ENCODE data around the gene IDE. TPM values are rescaled to one million over a fixed set of nuclear protein-coding genes. Genes with fewer than 3 reads are reported as not detected.

Gene IDE
- total RNA-seq, 4 donors from 2014 or later = 107 to 300 (median 185) TPM

DNA sequence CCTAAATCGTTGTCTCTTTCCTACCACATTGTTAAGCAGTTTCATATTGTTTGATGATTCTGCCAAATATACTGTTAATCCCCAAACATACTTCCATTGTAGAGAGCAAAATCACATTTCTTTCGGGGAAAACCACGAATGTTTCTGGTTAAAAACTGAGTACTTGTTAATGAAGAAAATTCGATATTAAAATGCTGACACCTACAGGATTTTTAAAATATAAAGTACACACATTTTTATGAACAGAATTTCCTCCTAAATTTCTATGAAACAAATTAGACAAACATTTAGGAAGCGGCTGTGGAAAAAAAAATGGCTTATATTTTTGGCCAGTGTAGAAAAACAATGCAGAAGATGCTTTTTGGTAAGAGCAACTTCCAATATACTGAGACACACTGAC is 68.8 kb downstream of the IDE start:
- no peak for TF ChIP-seq POLR2AphosphoS5 (IDR thresholded peaks at IDR 0.05)
- TF ChIP-seq, protein P1, sequence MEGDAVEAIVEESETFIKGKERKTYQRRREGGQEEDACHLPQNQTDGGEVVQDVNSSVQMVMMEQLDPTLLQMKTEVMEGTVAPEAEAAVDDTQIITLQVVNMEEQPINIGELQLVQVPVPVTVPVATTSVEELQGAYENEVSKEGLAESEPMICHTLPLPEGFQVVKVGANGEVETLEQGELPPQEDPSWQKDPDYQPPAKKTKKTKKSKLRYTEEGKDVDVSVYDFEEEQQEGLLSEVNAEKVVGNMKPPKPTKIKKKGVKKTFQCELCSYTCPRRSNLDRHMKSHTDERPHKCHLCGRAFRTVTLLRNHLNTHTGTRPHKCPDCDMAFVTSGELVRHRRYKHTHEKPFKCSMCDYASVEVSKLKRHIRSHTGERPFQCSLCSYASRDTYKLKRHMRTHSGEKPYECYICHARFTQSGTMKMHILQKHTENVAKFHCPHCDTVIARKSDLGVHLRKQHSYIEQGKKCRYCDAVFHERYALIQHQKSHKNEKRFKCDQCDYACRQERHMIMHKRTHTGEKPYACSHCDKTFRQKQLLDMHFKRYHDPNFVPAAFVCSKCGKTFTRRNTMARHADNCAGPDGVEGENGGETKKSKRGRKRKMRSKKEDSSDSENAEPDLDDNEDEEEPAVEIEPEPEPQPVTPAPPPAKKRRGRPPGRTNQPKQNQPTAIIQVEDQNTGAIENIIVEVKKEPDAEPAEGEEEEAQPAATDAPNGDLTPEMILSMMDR (IDR thresholded peaks at IDR 0.05) = no peak
- no peak for TF ChIP-seq POLR2A (IDR thresholded peaks at IDR 0.05)
- no peak for TF ChIP-seq EP300 (IDR thresholded peaks at IDR 0.05)
- no peak overlapping the region for H3K4me3 ChIP-seq
- DNase-seq (ENCODE audit: low spot score in 2 of 2) = no peak
- WGBS = 79% methylated on average over 5 of the region's 5 CpGs
- H3K36me3 ChIP-seq = peaks cover 65% of the 10 kb centered on the region
- no peaks in the 10 kb centered on the region for H3K27me3 ChIP-seq
- no peak overlapping the region for H3K27ac ChIP-seq
- no peaks in the 10 kb centered on the region for H3K9me3 ChIP-seq
- H3K4me1 ChIP-seq = no peaks in the 10 kb centered on the region

- Histone ChIP-seq H3K9me3 (no peaks in the 10 kb centered on the region), H3K4me1 (no peaks in the 10 kb centered on the region), H3K36me3 (peaks cover 70% of the 10 kb centered on the region), H3K27ac (no peak overlapping the region), H3K4me3 (no peak overlapping the region), H3K27me3 (no peaks in the 10 kb centered on the region)
- no peak for DNase-seq (ENCODE audit: low spot score in 2 of 2)
- TF ChIP-seq EP300 (IDR thresholded peaks at IDR 0.05) = no peak
- 90% methylated on average over 5 of the region's 5 CpGs for WGBS
These were observed 71.5 kb downstream of the IDE start for GRCh38 chr10:92502296-92502808.

GRCh38 chr10:92493362-92493761 is 80.5 kb downstream of the IDE start:
- WGBS = 93% methylated on average over 1 of the region's 1 CpG

DNA sequence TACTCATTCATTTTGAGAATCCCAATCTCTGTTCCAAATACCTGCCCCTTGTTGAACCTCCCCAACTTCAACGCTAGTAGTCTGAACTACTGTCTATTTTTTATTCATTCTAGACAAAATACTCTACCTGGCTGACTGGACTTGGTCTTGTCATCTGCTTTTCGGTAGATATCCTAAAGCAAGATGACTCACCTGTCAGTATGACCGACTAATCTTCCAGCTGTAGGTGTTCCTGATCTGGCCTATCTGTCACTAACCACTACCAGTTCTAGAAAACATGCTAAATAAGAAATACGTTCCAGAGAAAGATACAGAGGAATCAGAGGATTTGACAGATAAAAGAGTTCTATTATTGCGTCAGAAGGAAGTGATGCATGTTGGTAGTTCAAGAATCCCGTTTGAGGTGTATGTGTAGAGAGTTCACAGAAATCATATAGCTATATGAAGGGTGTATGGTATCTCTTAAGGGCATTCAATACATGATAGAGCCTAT is 81.1 kb downstream of the IDE start:
- Histone ChIP-seq H3K36me3 (peaks cover 61% of the 10 kb centered on the region), H3K4me3 (no peak overlapping the region), H3K4me1 (no peaks in the 10 kb centered on the region), H3K27me3 (no peaks in the 10 kb centered on the region), H3K27ac (no peak overlapping the region), H3K9me3 (no peaks in the 10 kb centered on the region)
- no peak for DNase-seq (ENCODE audit: low spot score in 2 of 2)
- WGBS = 88% methylated on average over 6 of the region's 6 CpGs
- TF ChIP-seq EP300 (IDR thresholded peaks at IDR 0.05) (no peak), POLR2AphosphoS5 (IDR thresholded peaks at IDR 0.05) (no peak), POLR2A (IDR thresholded peaks at IDR 0.05) (no peak)
- TF ChIP-seq, protein P1 (IDR thresholded peaks at IDR 0.05) = no peak

More at GRCh38 chr10:92493362-92493761, 80.5 kb downstream of the IDE start:
- no peak overlapping the region for H3K4me3 ChIP-seq
- peaks cover 61% of the 10 kb centered on the region for H3K36me3 ChIP-seq
- no peak overlapping the region for H3K27ac ChIP-seq
- no peaks in the 10 kb centered on the region for H3K27me3 ChIP-seq
- TF ChIP-seq POLR2A (IDR thresholded peaks at IDR 0.05) (no peak), EP300 (IDR thresholded peaks at IDR 0.05) (no peak), POLR2AphosphoS5 (IDR thresholded peaks at IDR 0.05) (no peak)
- TF ChIP-seq, protein P1 (IDR thresholded peaks at IDR 0.05) = no peak
- H3K9me3 ChIP-seq = no peaks in the 10 kb centered on the region
- DNase-seq (ENCODE audit: low spot score in 2 of 2) = no peak
- H3K4me1 ChIP-seq = no peaks in the 10 kb centered on the region

DNA sequence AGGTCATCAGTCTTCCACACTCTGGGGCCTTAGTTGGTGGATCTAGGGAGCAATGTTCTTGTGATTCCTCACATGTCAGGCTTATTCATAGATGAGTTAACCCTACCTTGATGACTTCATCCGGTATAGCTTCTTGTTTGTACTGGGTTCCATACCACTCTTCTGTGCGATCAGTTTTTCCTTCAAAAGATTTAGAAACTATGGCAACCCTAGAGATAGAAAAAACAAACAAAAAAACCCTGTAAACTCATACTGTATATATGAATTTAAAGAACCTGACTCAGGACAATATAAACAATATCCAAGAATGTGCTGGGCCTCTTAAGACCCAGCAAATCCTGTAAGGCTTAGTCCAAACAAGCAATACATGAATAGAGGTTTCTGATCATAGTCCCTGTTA is 83.5 kb downstream of the IDE start:
- Histone ChIP-seq H3K36me3 (peaks cover 68% of the 10 kb centered on the region), H3K4me3 (no peak overlapping the region)
- 91% methylated on average over 2 of the region's 2 CpGs for WGBS

More for the DNA sequence above, 83.5 kb downstream of the IDE start:
- Histone ChIP-seq H3K9me3 (no peaks in the 10 kb centered on the region), H3K27ac (no peak overlapping the region), H3K4me1 (no peaks in the 10 kb centered on the region), H3K27me3 (no peaks in the 10 kb centered on the region)
- DNase-seq (ENCODE audit: low spot score in 2 of 2) = no peak
- TF ChIP-seq EP300 (IDR thresholded peaks at IDR 0.05) (no peak), POLR2AphosphoS5 (IDR thresholded peaks at IDR 0.05) (no peak), POLR2A (IDR thresholded peaks at IDR 0.05) (no peak)
- TF ChIP-seq, protein P1 (IDR thresholded peaks at IDR 0.05) = no peak

Measured in suprapubic skin (tissue), 4 donors.